NCI-H345 (cell line): ENCODE data around the gene CAPN2.
"Not testable (repeated sequence)": the region's sequence is repeated elsewhere in the genome, so short reads cannot be mapped to it uniquely, and the experiment has no call there.

Source experiments
- DNase-seq: peaks from one replicate; lab custom pipeline; 2025; lab: John Stamatoyannopoulos, UW

CAPN2 gene

DNA sequence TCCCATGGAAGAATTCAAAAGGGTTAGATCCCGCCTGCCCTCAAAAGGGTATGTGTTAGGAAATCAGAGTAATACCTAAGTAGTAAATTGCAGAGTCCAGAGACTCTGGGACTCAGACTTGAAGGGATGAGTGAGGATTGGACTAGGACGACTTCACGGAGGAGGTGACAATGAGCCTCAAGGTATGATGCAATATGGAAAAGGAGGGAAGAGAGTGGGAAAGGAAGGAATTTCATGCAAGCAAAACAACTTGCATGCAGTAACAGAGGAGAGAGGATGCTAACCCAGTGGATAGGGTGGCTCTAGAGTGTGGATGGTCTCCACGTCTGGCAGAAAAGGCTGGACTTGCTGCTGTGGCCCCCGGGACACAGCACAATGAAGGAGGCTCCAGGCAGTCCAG is 4.8 kb downstream of the CAPN2 start:
- DNase-seq = no peak

DNA sequence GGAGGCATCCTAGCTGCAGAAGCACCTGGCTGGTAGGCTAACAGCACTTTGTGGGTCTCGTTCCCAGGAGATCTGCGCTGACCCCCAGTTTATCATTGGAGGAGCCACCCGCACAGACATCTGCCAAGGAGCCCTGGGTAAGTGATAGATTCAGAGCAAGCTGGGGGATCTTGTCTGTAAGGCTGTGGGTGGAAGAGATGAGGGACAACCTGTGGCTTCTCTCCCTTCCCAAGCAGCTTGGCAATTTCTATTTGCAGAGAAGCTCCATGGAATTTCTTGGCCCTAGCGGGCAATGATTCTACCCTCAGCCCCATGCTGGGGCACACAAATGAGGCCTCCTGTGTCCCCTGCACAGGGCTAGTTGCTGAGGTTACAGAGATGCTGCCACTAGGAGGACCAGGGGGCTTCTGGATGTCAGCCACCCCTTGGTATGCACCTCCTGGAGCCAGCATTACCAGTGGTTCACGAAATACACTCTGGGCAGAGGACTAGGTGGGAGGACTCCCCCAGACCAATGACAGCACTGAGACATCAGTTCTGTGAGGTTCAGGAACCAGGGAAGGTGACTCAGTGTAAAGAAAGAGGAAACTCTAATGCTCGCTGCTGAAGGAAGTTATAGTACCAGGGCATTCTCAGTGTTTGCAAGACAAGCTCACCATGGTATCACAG is 5.5 kb downstream of the CAPN2 start:
- DNase-seq = no peak

- no peak for DNase-seq
Observed at GRCh38 chr1:223718850-223719249, 6.5 kb downstream of the CAPN2 start.

GRCh38 chr1:223720971-223721591 is 8.7 kb downstream of the CAPN2 start:
- DNase-seq = no peak

GRCh38 chr1:223721658-223722607 is 9.6 kb downstream of the CAPN2 start:
- no peak for DNase-seq

GRCh38 chr1:223723351-223723904 is 11.1 kb downstream of the CAPN2 start:
- no peak for DNase-seq

DNA sequence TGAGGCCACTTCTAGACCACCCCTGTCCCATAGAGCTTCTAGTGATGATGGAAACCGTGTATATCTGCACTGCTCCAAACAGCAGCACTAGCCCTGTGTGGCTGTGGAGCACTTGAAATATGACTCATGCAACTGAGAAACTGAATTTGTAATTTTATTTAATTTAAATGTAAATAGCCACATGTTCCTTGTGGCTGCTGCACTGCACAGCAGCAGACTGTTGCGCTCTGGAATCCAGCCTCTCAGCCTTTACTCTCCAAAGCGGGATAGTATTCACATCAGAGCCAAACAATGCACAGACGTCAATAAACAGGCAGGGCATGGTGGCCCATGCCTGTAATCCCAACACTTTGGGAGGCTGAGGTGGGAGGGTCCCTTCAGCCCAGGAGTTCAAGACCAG is 12.0 kb downstream of the CAPN2 start:
- no peak for DNase-seq

DNA sequence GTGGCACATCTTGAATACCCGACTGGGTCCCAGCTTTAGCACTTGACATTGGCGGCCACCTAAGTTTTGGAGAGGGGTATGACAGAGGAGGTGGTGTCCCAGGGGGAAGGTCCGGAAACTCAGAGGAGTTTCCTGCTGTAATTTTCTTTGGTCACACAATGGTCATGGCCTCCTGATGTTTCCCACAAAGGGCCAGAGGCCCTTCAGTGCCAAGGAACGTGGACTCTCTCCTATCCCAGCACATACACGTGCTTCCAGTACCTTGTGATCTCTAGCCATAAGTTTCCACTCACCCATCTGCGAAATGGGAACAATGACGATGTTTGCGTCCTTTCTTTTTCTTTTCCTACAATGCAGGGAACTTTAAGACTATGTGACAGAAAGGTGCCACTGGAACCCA is 13.2 kb downstream of the CAPN2 start:
- DNase-seq = no peak

GRCh38 chr1:223726380-223727001 is 14.2 kb downstream of the CAPN2 start:
- DNase-seq = peak; percentile 57

GRCh38 chr1:223727541-223727940 is 15.2 kb downstream of the CAPN2 start:
- no peak for DNase-seq

DNA sequence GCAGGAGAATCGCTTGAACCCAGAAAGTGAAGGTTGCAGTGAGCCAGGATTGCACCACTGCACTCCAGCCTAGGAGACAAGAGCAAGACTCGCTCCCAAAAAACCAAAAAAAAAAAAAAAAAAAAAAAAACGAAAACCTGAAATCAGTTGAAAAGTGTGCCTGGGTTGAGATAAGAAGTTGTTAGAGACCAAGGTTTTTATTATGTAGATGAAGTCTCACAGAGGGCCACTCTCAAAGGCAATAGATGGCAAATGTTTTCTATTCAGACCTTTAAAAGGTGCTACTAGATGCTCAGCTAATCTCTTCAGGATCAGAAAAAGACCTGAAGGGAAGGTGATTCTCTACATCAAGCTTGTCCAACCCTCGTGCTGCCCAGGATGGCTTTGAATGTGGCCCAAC is 17.6 kb downstream of the CAPN2 start:
- DNase-seq = no peak

DNA sequence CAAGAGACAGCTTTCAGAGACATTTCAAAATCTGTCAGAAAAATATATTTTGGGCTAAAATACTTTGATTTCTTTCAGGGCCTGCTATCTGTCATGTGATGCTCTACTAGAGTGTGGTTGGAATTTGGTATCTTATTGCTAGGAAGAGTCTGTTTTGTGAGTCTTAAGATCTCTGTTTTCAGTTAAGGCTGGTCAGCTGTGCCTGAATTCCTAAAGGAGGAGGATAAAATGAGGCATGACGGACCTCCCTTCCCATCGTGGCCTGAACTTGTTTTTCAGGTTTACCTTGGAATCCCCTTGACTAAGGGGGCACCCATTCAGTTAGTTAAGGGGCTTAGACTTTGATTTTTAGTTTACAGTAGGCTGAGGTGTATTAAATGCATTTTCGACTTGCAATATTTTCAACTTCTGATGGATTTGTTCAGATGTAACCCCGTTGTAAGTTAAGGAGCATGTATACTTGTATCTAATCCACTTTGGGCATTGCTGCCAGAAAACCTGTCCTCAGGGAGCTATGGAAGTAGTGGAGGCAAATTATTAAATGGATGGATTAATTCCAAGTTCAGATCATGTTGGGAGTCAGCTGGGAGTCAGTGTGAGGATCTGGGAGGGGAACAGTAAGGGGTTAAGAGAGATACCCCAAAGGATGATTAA is 18.3 kb downstream of the CAPN2 start:
- no peak for DNase-seq

DNA sequence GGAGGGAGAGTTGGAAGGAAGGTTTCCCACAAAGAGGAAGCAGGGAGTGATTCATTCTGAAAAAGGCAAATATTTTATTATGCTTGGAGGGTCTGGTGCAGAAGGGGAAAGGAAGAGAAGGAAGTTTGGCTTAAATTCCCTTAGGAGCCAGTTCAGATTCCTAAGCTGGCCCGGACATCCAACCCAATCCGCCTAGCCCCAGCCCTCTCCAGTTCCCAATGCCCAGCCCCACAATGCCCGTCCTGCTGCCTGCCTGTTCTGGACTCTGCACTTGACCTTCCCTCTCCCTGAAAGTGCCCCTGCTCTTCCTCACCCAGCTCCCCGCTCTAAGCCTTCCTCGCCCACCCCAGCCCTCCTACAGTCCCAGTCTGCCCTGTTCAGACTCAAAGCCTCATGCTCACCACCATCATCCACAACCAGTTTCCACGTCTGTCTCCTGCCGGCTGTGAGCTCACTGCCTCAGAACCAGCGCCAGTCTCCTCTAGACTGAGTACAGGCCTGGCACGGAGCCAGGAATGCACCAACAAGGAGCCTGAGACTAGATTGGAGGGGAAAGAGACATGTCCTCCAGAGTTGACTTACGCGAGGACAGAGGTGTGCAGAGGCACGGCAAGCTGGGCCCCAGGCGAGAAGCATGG is 18.9 kb downstream of the CAPN2 start:
- no peak for DNase-seq

DNA sequence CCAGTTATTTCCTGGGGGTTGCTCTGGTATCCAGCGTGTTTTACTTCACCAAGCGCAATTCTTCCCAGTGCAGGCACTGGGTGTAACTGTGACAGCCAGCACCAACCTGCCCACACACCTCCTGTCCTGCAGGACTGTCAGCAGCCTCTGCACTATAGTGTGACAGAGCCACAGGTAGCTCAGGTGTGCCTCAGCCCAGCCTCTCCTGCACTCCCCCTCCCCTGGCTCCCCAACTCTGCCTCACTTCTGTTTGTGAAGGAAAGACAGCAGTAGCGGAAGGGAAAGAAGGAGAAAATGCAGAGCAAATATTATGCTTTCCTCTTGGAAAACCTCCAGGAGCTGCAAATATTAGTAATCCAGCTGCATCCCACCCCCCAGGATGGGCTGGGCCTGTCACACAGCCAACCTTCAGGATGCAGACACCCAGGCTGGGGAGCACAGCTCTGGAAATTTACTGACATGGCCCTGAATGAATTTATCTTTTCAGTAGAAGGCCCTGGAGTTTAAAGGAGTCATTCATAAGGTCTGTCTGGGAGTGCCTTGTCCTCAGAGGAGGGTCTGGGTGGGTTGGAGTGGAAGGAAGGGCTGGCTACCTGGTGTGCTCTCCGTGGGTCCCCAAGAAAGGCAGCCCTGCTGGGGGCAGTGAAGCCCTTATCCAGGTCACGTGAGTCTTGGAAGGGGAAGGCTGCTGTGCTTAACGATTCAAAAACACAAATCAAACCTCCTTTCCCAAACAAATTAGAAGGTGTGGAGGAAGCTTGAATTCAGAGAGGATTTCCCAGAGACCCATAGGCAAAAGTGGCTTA is 20.9 kb downstream of the CAPN2 start:
- DNase-seq = peak; percentile 40

GRCh38 chr1:223733898-223734852 is 21.8 kb downstream of the CAPN2 start:
- no peak for DNase-seq

DNA sequence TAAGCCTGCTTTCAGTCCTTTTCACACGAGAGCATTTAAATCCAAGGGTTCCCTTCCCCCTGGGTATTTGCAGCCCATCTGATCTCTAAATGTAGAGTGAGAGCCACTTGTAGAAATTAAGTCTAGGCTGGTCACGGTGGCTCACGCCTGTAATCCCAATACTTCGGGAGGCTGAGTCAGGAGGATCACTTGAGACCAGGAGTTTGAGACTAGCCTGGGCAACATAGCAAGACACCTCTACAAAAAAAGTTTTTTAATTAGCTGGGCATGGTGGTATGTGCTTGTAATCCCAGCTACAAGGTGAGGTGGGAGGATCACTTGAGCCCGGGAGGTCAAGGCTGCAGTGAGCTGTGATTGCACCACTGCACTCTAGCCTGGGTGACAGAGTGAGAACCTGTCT is 24.3 kb downstream of the CAPN2 start:
- not testable (repeated sequence) for DNase-seq

GRCh38 chr1:223737342-223737741 is 25.0 kb downstream of the CAPN2 start:
- no peak for DNase-seq

- DNase-seq = peak; percentile 36
Observed at GRCh38 chr1:223738465-223739365, 26.4 kb downstream of the CAPN2 start.
